GM18517 (cell line): ENCODE measurements around the gene SGMS1.

ENCODE experiments used
- ATAC-seq: cut with Tn5 transposase; IDR thresholded peaks from one replicate; pipeline ENCODE4 v1.9.1; 2021; ENCODE audit warnings: mild to moderate bottlenecking, moderate library complexity; ENCODE audit not compliant: unreplicated experiment

The SGMS1 gene

GRCh38 chr10:50613726-50614443 is 9.9 kb downstream of the SGMS1 start:
- no peak for ATAC-seq

GRCh38 chr10:50613150-50613549 is 10.6 kb downstream of the SGMS1 start:
- ATAC-seq: no peak

GRCh38 chr10:50610368-50610767 is 13.4 kb downstream of the SGMS1 start:
- no peak for ATAC-seq

- no peak for ATAC-seq
Measured at GRCh38 chr10:50607356-50607925, 16.3 kb downstream of the SGMS1 start.

- no peak for ATAC-seq
Measured at GRCh38 chr10:50605951-50606270, 17.8 kb downstream of the SGMS1 start.

- peak; percentile 89 for ATAC-seq
Measured at GRCh38 chr10:50605269-50605950, 18.3 kb downstream of the SGMS1 start.

GRCh38 chr10:50604809-50605208 is 18.9 kb downstream of the SGMS1 start:
- no peak for ATAC-seq

- ATAC-seq: no peak
Measured at GRCh38 chr10:50604049-50604640, 19.6 kb downstream of the SGMS1 start.

- no peak for ATAC-seq
Measured at GRCh38 chr10:50603151-50603850, 20.5 kb downstream of the SGMS1 start.

GRCh38 chr10:50601974-50602373 is 21.8 kb downstream of the SGMS1 start:
- no peak for ATAC-seq

- no peak for ATAC-seq
Measured at GRCh38 chr10:50600831-50601477, 22.8 kb downstream of the SGMS1 start.

GRCh38 chr10:50600286-50600685 is 23.5 kb downstream of the SGMS1 start:
- no peak for ATAC-seq

- ATAC-seq: no peak
Measured at GRCh38 chr10:50596897-50597296, 26.9 kb downstream of the SGMS1 start.

- no peak for ATAC-seq
Measured at GRCh38 chr10:50596456-50596855, 27.3 kb downstream of the SGMS1 start.

- no peak for ATAC-seq
Measured at GRCh38 chr10:50595785-50596184, 28.0 kb downstream of the SGMS1 start.

- no peak for ATAC-seq
Measured at GRCh38 chr10:50593523-50594376, 30.0 kb downstream of the SGMS1 start.

- no peak for ATAC-seq
Measured at GRCh38 chr10:50592961-50593418, 30.8 kb downstream of the SGMS1 start.

GRCh38 chr10:50590935-50591334 is 32.8 kb downstream of the SGMS1 start:
- no peak for ATAC-seq

GRCh38 chr10:50586740-50587088 is 37.0 kb downstream of the SGMS1 start:
- no peak for ATAC-seq
